Liver (tissue), 9 donors: ENCODE data around the gene MAL. TPM values are rescaled to one million over a fixed set of nuclear protein-coding genes. Genes with fewer than 3 reads are reported as not detected.
A peak's percentile ranks its signal among the peaks of the same experiment; 100 is the strongest.

ENCODE experiments used
- DNase-seq: peaks from one replicate; pipeline ENCODE4 v3.0.0-alpha.2; 2017; ENCODE audit warnings: low spot score
- H3K27ac ChIP-seq, 2 donors: one replicate each; pipeline ENCODE4 v1.7.0; 2013; ENCODE audit warnings: inconsistent platforms in 2 of 2, low read length in 2 of 2, control low read depth in 1 of 2, low read depth in 1 of 2, mild to moderate bottlenecking in 1 of 2
- H3K27me3 ChIP-seq, 4 donors: one replicate each; pipeline versions ENCODE4 v1.6.1 to v1.7.0; 2013; ENCODE audit warnings: low read length in 3 of 4, inconsistent platforms in 1 of 4, mild to moderate bottlenecking in 1 of 4, moderate library complexity in 1 of 4; ENCODE audit not compliant: control insufficient read depth in 4 of 4, insufficient read depth in 4 of 4
- H3K36me3 ChIP-seq, 4 donors: one replicate each; pipeline versions ENCODE4 v1.6.1 to v1.7.0; 2013; ENCODE audit warnings: low read length in 3 of 4, mild to moderate bottlenecking in 3 of 4, low read depth in 1 of 4, moderate library complexity in 1 of 4; ENCODE audit not compliant: control insufficient read depth in 4 of 4, insufficient read depth in 3 of 4
- H3K4me1 ChIP-seq, 4 donors: one replicate each; pipeline versions ENCODE4 v1.6.1 to v1.7.0; 2013; ENCODE audit warnings: low read length in 3 of 4, mild to moderate bottlenecking in 3 of 4, moderate library complexity in 1 of 4; ENCODE audit not compliant: control insufficient read depth in 4 of 4, insufficient read depth in 4 of 4
- H3K4me3 ChIP-seq, 3 donors: one replicate each; pipeline versions ENCODE4 v1.6.1 to v1.7.0; 2013; ENCODE audit warnings: low read length in 3 of 3, control low read depth in 1 of 3, low read depth in 1 of 3, mild to moderate bottlenecking in 1 of 3
- H3K9ac ChIP-seq, 2 donors: one replicate each; pipeline ENCODE4 v1.7.0; 2013; ENCODE audit warnings: low read length in 2 of 2, mild to moderate bottlenecking in 2 of 2, moderate library complexity in 2 of 2, control low read depth in 1 of 2, low read depth in 1 of 2
- H3K9me3 ChIP-seq, 4 donors: one replicate each; pipeline versions ENCODE4 v1.6.1 to v1.7.0; 2013; ENCODE audit warnings: low read length in 3 of 4; ENCODE audit not compliant: control insufficient read depth in 4 of 4
- EGR1 ChIP-seq, 2 donors: IDR thresholded peaks; 2 replicates each; pipeline ENCODE4 v1.6.1; 2016 to 2018; ENCODE audit warnings: antibody characterized with exemption in 2 of 2, low read depth in 2 of 2
- FOXA1 ChIP-seq: IDR thresholded peaks from 2 replicates; pipeline ENCODE4 v1.6.1; 2016; ENCODE audit warnings: antibody characterized with exemption
- FOXA2 ChIP-seq: IDR thresholded peaks from 2 replicates; pipeline ENCODE4 v1.6.1; 2016; ENCODE audit warnings: antibody characterized with exemption
- JUND ChIP-seq, 2 donors: IDR thresholded peaks; 2 replicates each; pipeline ENCODE4 v1.6.1; 2016; ENCODE audit warnings: antibody characterized with exemption in 2 of 2
- RAD21 ChIP-seq, 2 donors: IDR thresholded peaks; 2 replicates each; pipeline ENCODE4 v1.6.1; 2016; ENCODE audit warnings: antibody characterized with exemption in 2 of 2, mild to moderate bottlenecking in 2 of 2
- RXRA ChIP-seq, 2 donors: IDR thresholded peaks; 2 replicates each; pipeline ENCODE4 v1.6.1; 2017 to 2018; ENCODE audit warnings: antibody characterized with exemption in 2 of 2, mild to moderate bottlenecking in 1 of 2
- SP1 ChIP-seq: IDR thresholded peaks from 2 replicates; pipeline ENCODE4 v1.6.1; 2018; ENCODE audit warnings: antibody characterized with exemption, mild to moderate bottlenecking
- TAF1 ChIP-seq: conservative IDR thresholded peaks from 2 replicates; pipeline ENCODE4 v1.6.1; 2016; ENCODE audit warnings: antibody characterized with exemption, mild to moderate bottlenecking
- WGBS: extraction: QIAGEN DNeasy Blood & Tissue Kit; methylation state at CpG from one replicate; pipeline ENCODE4 v1.1.7; 2013; 5-methylcytosine and 5-hydroxymethylcytosine counted together
- polyA plus RNA-seq, 2 donors: library from polyadenylated mRNA; stranded (reverse) in 1 of 2; unstranded in 1 of 2; fragments of 200-250 nt in 1 of 2; fragments of >200 nt in 1 of 2; fragmentation: Nextera tagmentation in 1 of 2; extraction: Ambion mirVana in 1 of 2; gene quantifications; one replicate each; pipeline versions ENCODE4 v1.2.1 to v1.2.3, GENCODE V29; 2013 to 2015
- total RNA-seq, 2 donors: library from RNA; depleted of rRNA; stranded (reverse); fragments of >200 nt; gene quantifications; one replicate each; pipeline ENCODE4 v1.2.3, GENCODE V29; 2014
- TF ChIP-seq, protein P1 (sequence below): fragments of 150-350 bp; IDR thresholded peaks from 2 replicates; pipeline ENCODE4 v1.5.1; 2017; ENCODE audit warnings: improper control_type of control experiment, low read depth, low read length; ENCODE audit not compliant: missing input control
- TF ChIP-seq, protein P2 (sequence below): IDR thresholded peaks from 2 replicates; pipeline ENCODE4 v1.6.1; 2016; ENCODE audit warnings: antibody characterized with exemption
- TF ChIP-seq, protein P3 (sequence below): IDR thresholded peaks from 2 replicates; pipeline ENCODE4 v1.6.1; 2016; ENCODE audit warnings: antibody characterized with exemption
- TF ChIP-seq, protein P4 (sequence below): IDR thresholded peaks from 2 replicates; pipeline ENCODE4 v1.6.1; 2016; ENCODE audit warnings: antibody characterized with exemption, mild to moderate bottlenecking
- donor health status: healthy.
- donor health status: healthy.
- donor health status: healthy.
- donor health status: healthy.
- donor health status: healthy.

Gene MAL
- total and polyA plus RNA-seq, 4 donors: 0.51 TPM; not detected in 3

DNA sequence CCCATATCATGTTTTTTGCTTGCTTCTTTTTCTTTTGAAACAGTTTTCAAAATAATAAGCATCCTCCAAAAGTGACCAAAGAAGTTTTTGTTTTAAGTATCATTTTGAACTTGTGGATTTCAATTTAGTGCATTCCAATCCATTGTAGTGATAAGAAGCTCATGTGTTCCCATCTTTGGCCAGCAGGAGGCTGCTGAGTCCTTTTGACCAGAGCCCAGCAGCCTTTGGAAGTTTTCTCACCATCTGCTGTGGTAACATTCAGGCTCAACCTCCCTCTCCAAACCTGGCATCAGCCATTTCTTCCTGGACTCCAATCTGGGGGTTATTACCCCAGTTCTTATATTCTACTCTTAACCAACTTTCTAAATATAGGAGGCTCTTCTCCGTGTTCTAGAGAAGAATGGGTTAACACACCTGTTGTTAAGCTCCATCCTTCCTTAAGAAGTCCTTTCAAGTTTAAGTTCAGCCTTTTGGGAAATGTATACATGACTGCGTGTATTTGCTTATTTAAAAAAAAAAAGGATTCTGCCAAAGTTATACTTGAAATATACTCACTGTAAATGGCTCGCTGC is 39.0 kb upstream of the MAL start:
- H3K27ac ChIP-seq: no peak overlapping the region
- H3K27me3 ChIP-seq: peaks cover 0 to 8% (median 0%) of the 10 kb centered on the region in 4 donors
- WGBS: 68% methylated on average over 3 of the region's 3 CpGs
- no peak overlapping the region for H3K4me3 ChIP-seq
- TF ChIP-seq FOXA2 (no peak), SP1 (no peak), TAF1 (no peak), RXRA (IDR thresholded peaks at IDR 0.05) (no peak), RAD21 (IDR thresholded peaks at IDR 0.05) (peak; percentile 53 to 69)
- TF ChIP-seq, protein P1, sequence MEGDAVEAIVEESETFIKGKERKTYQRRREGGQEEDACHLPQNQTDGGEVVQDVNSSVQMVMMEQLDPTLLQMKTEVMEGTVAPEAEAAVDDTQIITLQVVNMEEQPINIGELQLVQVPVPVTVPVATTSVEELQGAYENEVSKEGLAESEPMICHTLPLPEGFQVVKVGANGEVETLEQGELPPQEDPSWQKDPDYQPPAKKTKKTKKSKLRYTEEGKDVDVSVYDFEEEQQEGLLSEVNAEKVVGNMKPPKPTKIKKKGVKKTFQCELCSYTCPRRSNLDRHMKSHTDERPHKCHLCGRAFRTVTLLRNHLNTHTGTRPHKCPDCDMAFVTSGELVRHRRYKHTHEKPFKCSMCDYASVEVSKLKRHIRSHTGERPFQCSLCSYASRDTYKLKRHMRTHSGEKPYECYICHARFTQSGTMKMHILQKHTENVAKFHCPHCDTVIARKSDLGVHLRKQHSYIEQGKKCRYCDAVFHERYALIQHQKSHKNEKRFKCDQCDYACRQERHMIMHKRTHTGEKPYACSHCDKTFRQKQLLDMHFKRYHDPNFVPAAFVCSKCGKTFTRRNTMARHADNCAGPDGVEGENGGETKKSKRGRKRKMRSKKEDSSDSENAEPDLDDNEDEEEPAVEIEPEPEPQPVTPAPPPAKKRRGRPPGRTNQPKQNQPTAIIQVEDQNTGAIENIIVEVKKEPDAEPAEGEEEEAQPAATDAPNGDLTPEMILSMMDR: peak; percentile 62
- TF ChIP-seq, protein P2, sequence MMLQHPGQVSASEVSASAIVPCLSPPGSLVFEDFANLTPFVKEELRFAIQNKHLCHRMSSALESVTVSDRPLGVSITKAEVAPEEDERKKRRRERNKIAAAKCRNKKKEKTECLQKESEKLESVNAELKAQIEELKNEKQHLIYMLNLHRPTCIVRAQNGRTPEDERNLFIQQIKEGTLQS: no peak
- TF ChIP-seq, protein P3, sequence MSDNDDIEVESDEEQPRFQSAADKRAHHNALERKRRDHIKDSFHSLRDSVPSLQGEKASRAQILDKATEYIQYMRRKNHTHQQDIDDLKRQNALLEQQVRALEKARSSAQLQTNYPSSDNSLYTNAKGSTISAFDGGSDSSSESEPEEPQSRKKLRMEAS: no peak
- no peaks in the 10 kb centered on the region for H3K36me3 ChIP-seq
- H3K9ac ChIP-seq: no peak overlapping the region
- no peak for DNase-seq
- H3K4me1 ChIP-seq: no peaks in the 10 kb centered on the region
- no peaks in the 10 kb centered on the region for H3K9me3 ChIP-seq

DNA sequence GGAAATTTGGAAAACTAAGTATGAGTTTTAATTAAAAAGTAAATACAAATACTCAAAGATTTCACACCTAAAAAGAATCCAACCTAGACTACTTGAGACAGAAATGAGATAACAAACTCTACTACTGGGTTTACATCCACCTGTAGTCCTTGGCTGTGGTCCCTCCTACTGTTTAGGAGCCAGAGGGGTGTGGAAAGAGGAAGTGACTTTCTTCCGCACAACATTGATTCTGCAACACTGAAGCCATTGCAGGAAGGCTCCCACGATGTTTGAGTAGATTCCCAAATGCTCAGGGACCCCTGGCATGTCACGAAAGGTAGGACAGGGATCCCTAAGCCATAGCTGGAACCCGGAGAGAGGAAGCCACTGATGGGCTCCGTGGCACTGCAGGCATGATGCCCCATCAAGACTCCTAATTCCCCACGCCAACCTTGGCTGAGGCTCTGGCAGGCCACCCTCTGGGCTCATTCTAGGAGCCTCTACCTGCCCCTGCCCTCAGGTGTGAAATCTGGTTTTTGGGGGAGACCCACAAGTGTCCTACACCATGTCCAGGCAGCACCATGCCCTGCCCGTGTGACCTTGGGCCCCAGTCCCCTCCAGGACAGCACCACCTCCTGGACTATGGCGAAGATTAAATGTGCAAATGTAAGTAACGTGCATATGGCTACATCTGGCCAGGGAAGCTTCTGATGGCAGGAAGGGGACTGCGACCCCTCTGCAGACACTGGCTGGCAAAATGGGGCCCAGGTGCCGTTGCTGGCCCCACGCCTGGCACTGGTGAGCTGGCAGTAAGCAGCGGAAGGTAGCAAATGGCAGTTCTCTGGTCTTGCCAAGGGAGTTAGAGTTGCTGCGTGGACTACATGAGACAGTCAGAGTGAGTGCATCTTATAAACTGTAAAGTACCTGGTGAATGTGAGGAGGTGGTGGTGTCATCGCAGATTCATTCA is 38.2 kb upstream of the MAL start:
- Histone ChIP-seq H3K9me3 (no peaks in the 10 kb centered on the region), H3K36me3 (no peaks in the 10 kb centered on the region), H3K4me1 (no peaks in the 10 kb centered on the region), H3K4me3 (no peak overlapping the region), H3K27me3 (peaks cover 0 to 8% (median 0%) of the 10 kb centered on the region in 4 donors), H3K9ac (no peak overlapping the region), H3K27ac (no peak overlapping the region)
- no peak for DNase-seq
- 73% methylated on average over 15 of the region's 15 CpGs for WGBS
- TF ChIP-seq SP1: no peak
- TF ChIP-seq, protein P4, sequence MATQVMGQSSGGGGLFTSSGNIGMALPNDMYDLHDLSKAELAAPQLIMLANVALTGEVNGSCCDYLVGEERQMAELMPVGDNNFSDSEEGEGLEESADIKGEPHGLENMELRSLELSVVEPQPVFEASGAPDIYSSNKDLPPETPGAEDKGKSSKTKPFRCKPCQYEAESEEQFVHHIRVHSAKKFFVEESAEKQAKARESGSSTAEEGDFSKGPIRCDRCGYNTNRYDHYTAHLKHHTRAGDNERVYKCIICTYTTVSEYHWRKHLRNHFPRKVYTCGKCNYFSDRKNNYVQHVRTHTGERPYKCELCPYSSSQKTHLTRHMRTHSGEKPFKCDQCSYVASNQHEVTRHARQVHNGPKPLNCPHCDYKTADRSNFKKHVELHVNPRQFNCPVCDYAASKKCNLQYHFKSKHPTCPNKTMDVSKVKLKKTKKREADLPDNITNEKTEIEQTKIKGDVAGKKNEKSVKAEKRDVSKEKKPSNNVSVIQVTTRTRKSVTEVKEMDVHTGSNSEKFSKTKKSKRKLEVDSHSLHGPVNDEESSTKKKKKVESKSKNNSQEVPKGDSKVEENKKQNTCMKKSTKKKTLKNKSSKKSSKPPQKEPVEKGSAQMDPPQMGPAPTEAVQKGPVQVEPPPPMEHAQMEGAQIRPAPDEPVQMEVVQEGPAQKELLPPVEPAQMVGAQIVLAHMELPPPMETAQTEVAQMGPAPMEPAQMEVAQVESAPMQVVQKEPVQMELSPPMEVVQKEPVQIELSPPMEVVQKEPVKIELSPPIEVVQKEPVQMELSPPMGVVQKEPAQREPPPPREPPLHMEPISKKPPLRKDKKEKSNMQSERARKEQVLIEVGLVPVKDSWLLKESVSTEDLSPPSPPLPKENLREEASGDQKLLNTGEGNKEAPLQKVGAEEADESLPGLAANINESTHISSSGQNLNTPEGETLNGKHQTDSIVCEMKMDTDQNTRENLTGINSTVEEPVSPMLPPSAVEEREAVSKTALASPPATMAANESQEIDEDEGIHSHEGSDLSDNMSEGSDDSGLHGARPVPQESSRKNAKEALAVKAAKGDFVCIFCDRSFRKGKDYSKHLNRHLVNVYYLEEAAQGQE: no peak
- no peak for TF ChIP-seq FOXA1

DNA sequence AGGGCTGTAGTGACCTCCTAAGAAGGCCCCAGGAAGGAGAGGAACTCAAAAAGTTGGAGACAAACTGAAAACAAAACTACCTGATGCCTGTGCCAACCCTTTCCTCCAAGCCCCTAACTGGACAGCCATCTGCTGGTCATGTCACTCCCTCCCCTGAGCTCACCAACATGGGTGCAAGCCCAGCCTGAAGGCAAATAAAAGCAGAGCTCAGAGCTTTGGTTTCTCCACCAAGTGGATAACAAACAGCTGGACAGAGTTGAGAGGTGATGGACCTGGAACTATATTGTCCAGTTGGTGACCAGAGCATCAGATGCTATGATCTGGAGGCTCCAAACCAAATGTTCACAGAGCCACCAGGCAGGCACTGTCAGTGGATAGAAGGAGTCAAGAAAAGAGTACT is 34.6 kb upstream of the MAL start:
- DNase-seq: no peak
- Histone ChIP-seq H3K9me3 (no peaks in the 10 kb centered on the region), H3K4me1 (no peaks in the 10 kb centered on the region), H3K36me3 (no peaks in the 10 kb centered on the region), H3K4me3 (no peak overlapping the region), H3K9ac (no peak overlapping the region), H3K27ac (no peak overlapping the region), H3K27me3 (peaks cover 0 to 5% (median 2%) of the 10 kb centered on the region in 4 donors)
- TF ChIP-seq RAD21 (IDR thresholded peaks at IDR 0.05) (no peak), EGR1 (IDR thresholded peaks at IDR 0.05; ENCODE audit: low read depth in 2 of 2) (no peak), FOXA2 (no peak), FOXA1 (no peak), JUND (IDR thresholded peaks at IDR 0.05) (no peak)
